Measurements from ENCODE around the gene DCAF8. TPM values are rescaled to one million over a fixed set of nuclear protein-coding genes. Genes with fewer than 3 reads are reported as not detected.

DCAF8 gene
- total RNA-seq, 1 experiment from 2014 or later = 89.7 TPM

- Histone ChIP-seq H4K20me1 (ENCODE audit: insufficient read depth, low read depth, low read length) (no peaks in the 10 kb centered on the region), H3K79me2 (ENCODE audit: low read length) (no peaks in the 10 kb centered on the region), H3K4me3 (ENCODE audit: low read length) (no peak overlapping the region), H3K9ac (ENCODE audit: low read length) (no peak overlapping the region), H3K4me1 (ENCODE audit: low read length) (no peaks in the 10 kb centered on the region), H3K27ac (ENCODE audit: low read length) (no peak overlapping the region), H3K36me3 (ENCODE audit: insufficient read depth, low read length) (peaks cover 49% of the 10 kb centered on the region; the same call in 1 of the 2 replicates), H3K9me2 (replicated peaks; ENCODE audit: insufficient read depth, low read length) (no peaks in the 10 kb centered on the region), H3K4me2 (ENCODE audit: low read depth, low read length, poor library complexity, severe bottlenecking) (no peak overlapping the region), H2AFZ (ENCODE audit: low read length) (no peak overlapping the region), H3K9me3 (ENCODE audit: low read length) (no peaks in the 10 kb centered on the region), H3K27me3 (ENCODE audit: low read length) (no peaks in the 10 kb centered on the region)
- DNase-seq = no peak
Measured at GRCh38 chr1:160217481-160218051, 44.8 kb downstream of the DCAF8 start.

GRCh38 chr1:160216301-160216700 is 46.0 kb downstream of the DCAF8 start:
- Histone ChIP-seq H3K27me3 (ENCODE audit: low read length) (no peaks in the 10 kb centered on the region), H3K9me3 (ENCODE audit: low read length) (no peaks in the 10 kb centered on the region), H4K20me1 (ENCODE audit: insufficient read depth, low read depth, low read length) (no peaks in the 10 kb centered on the region; the same call in 1 of the 2 replicates), H3K79me2 (ENCODE audit: low read length) (no peaks in the 10 kb centered on the region), H2AFZ (ENCODE audit: low read length) (no peak overlapping the region), H3K4me2 (ENCODE audit: low read depth, low read length, poor library complexity, severe bottlenecking) (no peak overlapping the region), H3K27ac (ENCODE audit: low read length) (no peak overlapping the region), H3K36me3 (ENCODE audit: insufficient read depth, low read length) (peaks cover 48% of the 10 kb centered on the region; the same call in 1 of the 2 replicates), H3K9me2 (replicated peaks; ENCODE audit: insufficient read depth, low read length) (no peaks in the 10 kb centered on the region), H3K9ac (ENCODE audit: low read length) (no peak overlapping the region), H3K4me3 (ENCODE audit: low read length) (no peak overlapping the region), H3K4me1 (ENCODE audit: low read length) (no peaks in the 10 kb centered on the region)
- no peak for DNase-seq

- Histone ChIP-seq H3K4me3 (ENCODE audit: low read length) (no peak overlapping the region), H2AFZ (ENCODE audit: low read length) (no peak overlapping the region), H3K4me1 (ENCODE audit: low read length) (0 out of 2 replicates have a peak, but pooled peaks cover 5% of the 10 kb centered on the region), H3K4me2 (ENCODE audit: low read depth, low read length, poor library complexity, severe bottlenecking) (no peak overlapping the region), H3K27ac (ENCODE audit: low read length) (no peak overlapping the region), H3K27me3 (ENCODE audit: low read length) (no peaks in the 10 kb centered on the region), H3K36me3 (ENCODE audit: insufficient read depth, low read length) (peaks cover 53% of the 10 kb centered on the region; the same call in 1 of the 2 replicates), H3K9me2 (replicated peaks; ENCODE audit: insufficient read depth, low read length) (no peaks in the 10 kb centered on the region), H3K79me2 (ENCODE audit: low read length) (peaks cover 9% of the 10 kb centered on the region), H4K20me1 (ENCODE audit: insufficient read depth, low read depth, low read length) (no peaks in the 10 kb centered on the region; the same call in 1 of the 2 replicates), H3K9ac (ENCODE audit: low read length) (no peak overlapping the region), H3K9me3 (ENCODE audit: low read length) (no peaks in the 10 kb centered on the region)
- no peak for DNase-seq
Measured at GRCh38 chr1:160214481-160215140, 47.7 kb downstream of the DCAF8 start.

- Histone ChIP-seq H3K9me3 (ENCODE audit: low read length) (no peaks in the 10 kb centered on the region), H3K27me3 (ENCODE audit: low read length) (no peaks in the 10 kb centered on the region), H3K9ac (ENCODE audit: low read length) (no peak overlapping the region), H3K36me3 (ENCODE audit: insufficient read depth, low read length) (peaks cover 51% of the 10 kb centered on the region; the same call in 1 of the 2 replicates), H3K4me3 (ENCODE audit: low read length) (no peak overlapping the region), H3K4me2 (ENCODE audit: low read depth, low read length, poor library complexity, severe bottlenecking) (no peak overlapping the region), H3K4me1 (ENCODE audit: low read length) (peaks cover 34% of the 10 kb centered on the region), H2AFZ (ENCODE audit: low read length) (no peak overlapping the region), H3K9me2 (replicated peaks; ENCODE audit: insufficient read depth, low read length) (no peaks in the 10 kb centered on the region), H3K27ac (ENCODE audit: low read length) (no peak overlapping the region), H3K79me2 (ENCODE audit: low read length) (peaks cover 38% of the 10 kb centered on the region), H4K20me1 (ENCODE audit: insufficient read depth, low read depth, low read length) (peaks cover 6% of the 10 kb centered on the region; the same call in 1 of the 2 replicates)
- no peak for DNase-seq
Measured at GRCh38 chr1:160211046-160211790, 51.1 kb downstream of the DCAF8 start.

DNA sequence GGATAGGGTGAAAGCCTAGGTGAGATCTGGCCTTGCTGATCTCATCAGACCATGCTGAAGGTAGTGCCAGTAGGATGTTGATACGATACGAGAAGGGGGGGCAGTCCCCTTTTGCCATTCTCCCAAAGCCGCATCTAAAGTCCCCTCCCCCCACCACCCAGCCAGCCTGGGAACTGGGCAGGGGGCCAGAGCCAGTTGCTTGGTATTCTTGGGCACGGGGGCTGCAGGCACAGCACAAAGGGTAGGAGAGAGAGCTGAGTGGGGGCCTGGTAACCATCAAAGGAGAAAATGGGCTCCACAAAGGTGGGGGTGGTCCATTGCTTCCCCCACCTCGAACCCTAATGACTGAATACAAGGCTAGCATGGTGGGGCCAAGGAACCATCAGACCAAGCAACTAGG is 51.8 kb downstream of the DCAF8 start:
- Histone ChIP-seq H4K20me1 (ENCODE audit: insufficient read depth, low read depth, low read length) (peaks cover 6% of the 10 kb centered on the region; the same call in 1 of the 2 replicates), H3K4me2 (ENCODE audit: low read depth, low read length, poor library complexity, severe bottlenecking) (no peak overlapping the region), H3K9ac (ENCODE audit: low read length) (no peak overlapping the region), H2AFZ (ENCODE audit: low read length) (no peak overlapping the region), H3K4me1 (ENCODE audit: low read length) (peaks cover 38% of the 10 kb centered on the region), H3K27ac (ENCODE audit: low read length) (no peak overlapping the region), H3K79me2 (ENCODE audit: low read length) (peaks cover 45% of the 10 kb centered on the region), H3K27me3 (ENCODE audit: low read length) (no peaks in the 10 kb centered on the region), H3K9me2 (replicated peaks; ENCODE audit: insufficient read depth, low read length) (no peaks in the 10 kb centered on the region), H3K4me3 (ENCODE audit: low read length) (no peak overlapping the region), H3K36me3 (ENCODE audit: insufficient read depth, low read length) (peaks cover 44% of the 10 kb centered on the region; the same call in 1 of the 2 replicates), H3K9me3 (ENCODE audit: low read length) (no peaks in the 10 kb centered on the region)
- no peak for DNase-seq

DNA sequence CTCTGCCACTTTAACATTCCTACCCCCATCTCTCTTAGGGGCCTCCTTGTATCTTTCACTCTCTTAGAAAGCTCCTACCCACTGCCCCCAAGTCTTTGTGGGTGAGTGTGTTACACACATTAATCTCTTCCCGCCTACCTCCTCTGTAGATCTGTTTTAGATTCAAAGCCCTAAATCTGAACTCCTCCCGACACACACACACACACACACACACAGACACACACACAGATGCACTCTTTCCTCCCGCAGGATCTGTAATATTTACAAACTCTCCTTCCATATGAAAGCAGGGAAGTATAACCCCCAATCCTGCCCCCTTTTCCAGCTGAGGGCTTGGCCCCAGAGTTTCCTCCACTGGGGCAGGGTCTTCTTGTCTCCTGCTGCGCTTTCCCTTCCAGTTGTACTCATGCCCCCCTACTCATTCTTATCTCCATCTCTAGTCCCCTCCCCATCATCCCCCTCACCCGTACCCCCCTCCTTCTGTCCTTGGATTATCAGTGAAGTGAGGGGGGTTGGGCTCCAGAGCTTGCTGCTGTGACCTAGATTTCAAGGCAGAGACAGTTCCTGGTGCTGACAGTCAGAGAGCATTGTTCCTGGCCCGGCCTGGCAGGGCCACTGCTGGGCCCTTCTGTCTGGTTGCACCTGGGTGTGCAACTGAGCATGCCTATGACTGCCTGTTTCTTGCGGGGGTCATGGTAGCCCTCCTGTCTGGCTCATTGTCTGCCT is 52.9 kb downstream of the DCAF8 start:
- no peak overlapping the region for H3K4me3 ChIP-seq (ENCODE audit: low read length)
- no peak overlapping the region for H3K4me2 ChIP-seq (ENCODE audit: low read depth, low read length, poor library complexity, severe bottlenecking)
- no peak overlapping the region for H3K9ac ChIP-seq (ENCODE audit: low read length)
- H3K4me1 ChIP-seq (ENCODE audit: low read length) = peaks cover 44% of the 10 kb centered on the region
- no peaks in the 10 kb centered on the region for H3K9me2 ChIP-seq (replicated peaks; ENCODE audit: insufficient read depth, low read length)
- H3K36me3 ChIP-seq (ENCODE audit: insufficient read depth, low read length) = peaks cover 39% of the 10 kb centered on the region; the same call in 1 of the 2 replicates
- no peak overlapping the region for H3K27ac ChIP-seq (ENCODE audit: low read length)
- peaks cover 48% of the 10 kb centered on the region for H3K79me2 ChIP-seq (ENCODE audit: low read length)
- peaks cover 6% of the 10 kb centered on the region; the same call in 1 of the 2 replicates for H4K20me1 ChIP-seq (ENCODE audit: insufficient read depth, low read depth, low read length)
- H3K9me3 ChIP-seq (ENCODE audit: low read length) = no peaks in the 10 kb centered on the region
- no peaks in the 10 kb centered on the region for H3K27me3 ChIP-seq (ENCODE audit: low read length)
- DNase-seq = no peak
- H2AFZ ChIP-seq (ENCODE audit: low read length) = no peak overlapping the region

DNA sequence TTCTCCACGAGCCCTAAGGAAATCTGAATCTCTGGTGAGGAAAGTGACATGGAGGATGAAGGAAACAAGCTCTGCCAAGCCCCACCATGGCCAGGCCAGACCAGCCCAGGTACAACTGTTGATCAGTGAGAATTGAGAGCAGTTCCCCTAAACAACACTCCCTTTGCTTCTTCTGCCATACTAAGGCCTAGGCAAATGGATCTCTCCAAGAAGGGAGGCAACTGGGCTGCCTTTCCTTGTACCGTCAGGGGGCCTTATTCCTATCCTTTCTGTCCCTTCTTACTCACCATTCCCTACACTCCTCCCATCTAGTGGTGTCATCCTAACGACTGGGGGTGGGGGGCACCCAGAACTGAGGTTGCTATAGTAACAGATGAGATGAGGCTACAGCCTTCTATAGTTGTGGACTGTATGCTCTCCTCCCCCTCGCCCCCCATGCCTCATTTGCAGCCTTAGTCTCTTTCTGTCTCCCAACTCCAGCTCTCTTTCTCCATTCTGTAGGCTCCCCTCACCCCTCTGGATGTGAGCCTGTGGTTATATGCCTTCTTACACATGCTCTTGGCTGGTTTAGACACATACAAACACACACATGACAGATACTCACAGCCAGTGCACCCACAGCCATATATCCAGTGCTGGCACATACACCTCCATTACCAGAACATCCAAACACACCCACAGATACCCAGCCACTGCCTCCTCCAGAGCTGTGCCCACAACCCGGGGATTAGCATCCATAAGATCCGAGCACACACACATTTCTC is 53.6 kb downstream of the DCAF8 start:
- H3K4me1 ChIP-seq (ENCODE audit: low read length) = peaks cover 51% of the 10 kb centered on the region
- H2AFZ ChIP-seq (ENCODE audit: low read length) = no peak overlapping the region
- H3K9me3 ChIP-seq (ENCODE audit: low read length) = no peaks in the 10 kb centered on the region
- H3K9ac ChIP-seq (ENCODE audit: low read length) = no peak overlapping the region
- H3K36me3 ChIP-seq (ENCODE audit: insufficient read depth, low read length) = peaks cover 39% of the 10 kb centered on the region; the same call in 1 of the 2 replicates
- no peak for DNase-seq
- no peaks in the 10 kb centered on the region for H3K27me3 ChIP-seq (ENCODE audit: low read length)
- H3K79me2 ChIP-seq (ENCODE audit: low read length) = peaks cover 48% of the 10 kb centered on the region
- H3K4me2 ChIP-seq (ENCODE audit: low read depth, low read length, poor library complexity, severe bottlenecking) = no peak overlapping the region
- no peak overlapping the region for H3K4me3 ChIP-seq (ENCODE audit: low read length)
- H3K9me2 ChIP-seq (replicated peaks; ENCODE audit: insufficient read depth, low read length) = no peaks in the 10 kb centered on the region
- no peak overlapping the region for H3K27ac ChIP-seq (ENCODE audit: low read length)
- H4K20me1 ChIP-seq (ENCODE audit: insufficient read depth, low read depth, low read length) = peaks cover 6% of the 10 kb centered on the region; the same call in 1 of the 2 replicates
